Karpas-422 (cell line): ENCODE data around the gene ENOX1. TPM values are rescaled to one million over a fixed set of nuclear protein-coding genes. Genes with fewer than 3 reads are reported as not detected.

Experiments
- DNase-seq: peaks from one replicate; pipeline ENCODE4 v3.0.0-alpha.2; 2015
- H2AFZ ChIP-seq: fragments of 200-600 bp; sonication (generic); 2 replicates; pipeline ENCODE4 v1.6.1; 2014; ENCODE audit warnings: antibody characterized with exemption, low read length, mixed read lengths
- H3K27ac ChIP-seq: fragments of 200-600 bp; sonication (generic); 2 replicates; pipeline ENCODE4 v1.5.1; 2014; ENCODE audit warnings: mild to moderate bottlenecking, low read length, moderate library complexity
- H3K27me3 ChIP-seq: fragments of 200-600 bp; sonication (generic); 2 replicates; pipeline ENCODE4 v1.6.1; 2014; ENCODE audit warnings: low read length, mixed read lengths
- H3K36me3 ChIP-seq: fragments of 200-600 bp; sonication (generic); 2 replicates; pipeline ENCODE4 v1.6.1; 2014; ENCODE audit warnings: low read length, mixed read lengths; ENCODE audit not compliant: insufficient read depth
- H3K4me1 ChIP-seq: fragments of 200-600 bp; sonication (generic); 2 replicates; pipeline ENCODE4 v1.6.1; 2014; ENCODE audit warnings: mild to moderate bottlenecking, low read length, mixed read lengths
- H3K4me2 ChIP-seq: fragments of 200-600 bp; sonication (generic); 2 replicates; pipeline ENCODE4 v1.6.1; 2014; ENCODE audit warnings: low read length, low read depth, mild to moderate bottlenecking; ENCODE audit not compliant: poor library complexity, severe bottlenecking
- H3K4me3 ChIP-seq: fragments of 200-600 bp; sonication (generic); 2 replicates; pipeline ENCODE4 v1.5.1; 2014; ENCODE audit warnings: mild to moderate bottlenecking, antibody characterized with exemption, low read length, mixed read lengths
- H3K79me2 ChIP-seq: fragments of 200-600 bp; sonication (generic); 2 replicates; pipeline ENCODE4 v1.6.1; 2014; ENCODE audit warnings: mild to moderate bottlenecking, low read length, mixed read lengths
- H3K9ac ChIP-seq: fragments of 200-600 bp; sonication (generic); 2 replicates; pipeline ENCODE4 v1.6.0; 2014; ENCODE audit warnings: low read length
- H3K9me2 ChIP-seq: fragments of 200-600 bp; sonication (generic), shearing (Covaris generic); replicated peaks from 2 replicates; pipeline ENCODE4 v1.6.0; 2014; ENCODE audit warnings: mild to moderate bottlenecking, low read length, moderate library complexity; ENCODE audit not compliant: insufficient read depth
- H3K9me3 ChIP-seq: fragments of 300-700, 200-600 bp; sonication (generic); 2 replicates; pipeline ENCODE4 v1.6.1; 2014; ENCODE audit warnings: low read length, mixed read lengths
- H4K20me1 ChIP-seq: fragments of 200-600 bp; sonication (generic); 2 replicates; pipeline ENCODE4 v1.6.1; 2014; ENCODE audit warnings: mild to moderate bottlenecking, antibody characterized with exemption, low read length, low read depth; ENCODE audit not compliant: insufficient read depth
- total RNA-seq: library from RNA; depleted of rRNA; stranded (reverse); fragments of >200 nt; shearing (Covaris generic); gene quantifications from 2 replicates; pipeline ENCODE4 v1.2.3, GENCODE V29; 2014; ENCODE audit warnings: low replicate concordance

Gene ENOX1
- total RNA-seq, 1 experiment from 2014 or later, result not detected

- H3K4me2 ChIP-seq, result no peak overlapping the region
- no peaks in the 10 kb centered on the region for H3K27me3 ChIP-seq
- H3K9me3 ChIP-seq, result no peaks in the 10 kb centered on the region
- H3K4me1 ChIP-seq, result no peaks in the 10 kb centered on the region
- H4K20me1 ChIP-seq, result no peaks in the 10 kb centered on the region
- no peaks in the 10 kb centered on the region for H3K79me2 ChIP-seq
- no peaks in the 10 kb centered on the region for H3K36me3 ChIP-seq
- H3K9me2 ChIP-seq, result no peaks in the 10 kb centered on the region
- DNase-seq, result no peak
- H2AFZ ChIP-seq, result no peak overlapping the region
- no peak overlapping the region for H3K4me3 ChIP-seq
- H3K27ac ChIP-seq, result no peak overlapping the region
- no peak overlapping the region for H3K9ac ChIP-seq
These were observed 500.0 kb downstream of the ENOX1 start for GRCh38 chr13:43286751-43287150.

- no peak overlapping the region for H2AFZ ChIP-seq
- no peaks in the 10 kb centered on the region for H4K20me1 ChIP-seq
- no peaks in the 10 kb centered on the region for H3K9me2 ChIP-seq
- no peak overlapping the region for H3K9ac ChIP-seq
- no peaks in the 10 kb centered on the region for H3K4me1 ChIP-seq
- DNase-seq, result no peak
- no peaks in the 10 kb centered on the region for H3K27me3 ChIP-seq
- no peaks in the 10 kb centered on the region for H3K9me3 ChIP-seq
- H3K27ac ChIP-seq, result no peak overlapping the region
- H3K4me3 ChIP-seq, result no peak overlapping the region
- H3K36me3 ChIP-seq, result no peaks in the 10 kb centered on the region
- no peaks in the 10 kb centered on the region for H3K79me2 ChIP-seq
- H3K4me2 ChIP-seq, result no peak overlapping the region
These were observed 500.7 kb downstream of the ENOX1 start for GRCh38 chr13:43285933-43286597.

- H3K79me2 ChIP-seq, result no peaks in the 10 kb centered on the region
- no peak overlapping the region for H3K27ac ChIP-seq
- H4K20me1 ChIP-seq, result no peaks in the 10 kb centered on the region
- H3K9me3 ChIP-seq, result no peaks in the 10 kb centered on the region
- H3K9me2 ChIP-seq, result no peaks in the 10 kb centered on the region
- H3K27me3 ChIP-seq, result no peaks in the 10 kb centered on the region
- H3K4me2 ChIP-seq, result no peak overlapping the region
- no peak overlapping the region for H3K9ac ChIP-seq
- no peak overlapping the region for H2AFZ ChIP-seq
- no peak for DNase-seq
- no peaks in the 10 kb centered on the region for H3K4me1 ChIP-seq
- H3K4me3 ChIP-seq, result no peak overlapping the region
- H3K36me3 ChIP-seq, result no peaks in the 10 kb centered on the region
These were observed 502.6 kb downstream of the ENOX1 start for GRCh38 chr13:43284162-43284561.

GRCh38 chr13:43279696-43280095 lies 507.1 kb downstream of the ENOX1 start:
- H3K9ac ChIP-seq, result no peak overlapping the region
- H3K4me3 ChIP-seq, result no peak overlapping the region
- H3K27ac ChIP-seq, result no peak overlapping the region
- no peak overlapping the region for H2AFZ ChIP-seq
- H3K79me2 ChIP-seq, result no peaks in the 10 kb centered on the region
- H3K27me3 ChIP-seq, result no peaks in the 10 kb centered on the region
- H4K20me1 ChIP-seq, result no peaks in the 10 kb centered on the region
- no peak overlapping the region for H3K4me2 ChIP-seq
- no peaks in the 10 kb centered on the region for H3K9me2 ChIP-seq
- H3K9me3 ChIP-seq, result no peaks in the 10 kb centered on the region
- no peaks in the 10 kb centered on the region for H3K4me1 ChIP-seq
- no peaks in the 10 kb centered on the region for H3K36me3 ChIP-seq
- no peak for DNase-seq

- Histone ChIP-seq H3K79me2 (no peaks in the 10 kb centered on the region), H3K4me1 (no peaks in the 10 kb centered on the region), H3K27me3 (no peaks in the 10 kb centered on the region), H3K27ac (no peak overlapping the region), H3K9ac (no peak overlapping the region), H3K9me3 (no peaks in the 10 kb centered on the region), H3K9me2 (no peaks in the 10 kb centered on the region), H3K4me3 (no peak overlapping the region), H3K4me2 (no peak overlapping the region), H4K20me1 (no peaks in the 10 kb centered on the region), H2AFZ (no peak overlapping the region), H3K36me3 (no peaks in the 10 kb centered on the region)
- no peak for DNase-seq
These were observed 508.6 kb downstream of the ENOX1 start for GRCh38 chr13:43278127-43278526.

- no peak for DNase-seq
- Histone ChIP-seq H3K4me2 (no peak overlapping the region), H3K9me3 (no peaks in the 10 kb centered on the region), H3K27me3 (no peaks in the 10 kb centered on the region), H3K4me1 (no peaks in the 10 kb centered on the region), H3K4me3 (no peak overlapping the region), H3K9me2 (no peaks in the 10 kb centered on the region), H3K9ac (no peak overlapping the region), H3K27ac (no peak overlapping the region), H3K79me2 (no peaks in the 10 kb centered on the region), H3K36me3 (no peaks in the 10 kb centered on the region), H4K20me1 (no peaks in the 10 kb centered on the region), H2AFZ (no peak overlapping the region)
These were observed 509.6 kb downstream of the ENOX1 start for GRCh38 chr13:43277142-43277541.

- no peaks in the 10 kb centered on the region for H3K27me3 ChIP-seq
- H3K9me2 ChIP-seq, result no peaks in the 10 kb centered on the region
- H3K79me2 ChIP-seq, result no peaks in the 10 kb centered on the region
- no peak overlapping the region for H3K4me2 ChIP-seq
- H3K9ac ChIP-seq, result no peak overlapping the region
- H3K36me3 ChIP-seq, result no peaks in the 10 kb centered on the region
- H4K20me1 ChIP-seq, result no peaks in the 10 kb centered on the region
- no peak for DNase-seq
- H2AFZ ChIP-seq, result no peak overlapping the region
- no peak overlapping the region for H3K4me3 ChIP-seq
- no peaks in the 10 kb centered on the region for H3K9me3 ChIP-seq
- no peaks in the 10 kb centered on the region for H3K4me1 ChIP-seq
- no peak overlapping the region for H3K27ac ChIP-seq
These were observed 511.9 kb downstream of the ENOX1 start for GRCh38 chr13:43274881-43275280.

GRCh38 chr13:43273362-43273761 lies 513.4 kb downstream of the ENOX1 start:
- no peak overlapping the region for H2AFZ ChIP-seq
- H3K4me2 ChIP-seq, result no peak overlapping the region
- no peak overlapping the region for H3K27ac ChIP-seq
- H3K4me1 ChIP-seq, result no peaks in the 10 kb centered on the region
- H3K36me3 ChIP-seq, result no peaks in the 10 kb centered on the region
- H3K9me3 ChIP-seq, result no peaks in the 10 kb centered on the region
- H3K9me2 ChIP-seq, result no peaks in the 10 kb centered on the region
- no peak overlapping the region for H3K4me3 ChIP-seq
- no peaks in the 10 kb centered on the region for H3K27me3 ChIP-seq
- no peak overlapping the region for H3K9ac ChIP-seq
- no peaks in the 10 kb centered on the region for H3K79me2 ChIP-seq
- H4K20me1 ChIP-seq, result no peaks in the 10 kb centered on the region
- no peak for DNase-seq
